ENCODE data around the gene ARL4D. TPM values are rescaled to one million over a fixed set of nuclear protein-coding genes. Genes with fewer than 3 reads are reported as not detected.
A peak's percentile ranks its signal among the peaks of the same experiment; 100 is the strongest.

Gene ARL4D
- total and polyA plus RNA-seq, 2 of the 8 experiments (the other 6 are each of a cell fraction or from before 2014, with no cell fraction given) = 8.4 to 9.2 TPM

GRCh38 chr17:43431714-43432523 lies 33.1 kb downstream of the ARL4D start:
- no peaks in the 10 kb centered on the region for H3K27me3 ChIP-seq (replicated peaks in 1 of 4; ENCODE audit: control insufficient read depth in 3 of 4, extremely low read depth in 1 of 4, insufficient read depth in 3 of 4, low read length in 3 of 4)
- H3K9me3 ChIP-seq (ENCODE audit: insufficient read depth in 2 of 2, low read depth in 1 of 2, low read length in 1 of 2) = no peaks in the 10 kb centered on the region
- no peak overlapping the region for H2BK20ac ChIP-seq (ENCODE audit: low read length)
- H2BK5ac ChIP-seq (ENCODE audit: low read depth, low read length) = no peak overlapping the region
- H3K56ac ChIP-seq (replicated peaks; ENCODE audit: insufficient read length, low read depth, low read length) = no peak overlapping the region
- no peaks in the 10 kb centered on the region for H4K20me1 ChIP-seq (replicated peaks in 1 of 2; ENCODE audit: control insufficient read depth in 1 of 2, insufficient read depth in 2 of 2, low read length in 2 of 2)
- CTCF ChIA-PET (ENCODE audit: partially characterized antibody) = interaction anchor here (0.8 to 1.1 kb wide), 3 partner anchors 26 to 38 kb away, joined by 3 read pairs; no protein-coding TSS in a partner anchor
- H2BK15ac ChIP-seq (ENCODE audit: low read length) = no peak overlapping the region
- no peaks in the 10 kb centered on the region for H3K79me2 ChIP-seq (ENCODE audit: control insufficient read depth in 1 of 2, insufficient read depth in 2 of 2, low read length in 2 of 2)
- no peak for TF ChIP-seq POU5F1 (IDR thresholded peaks at IDR 0.05; ENCODE audit: low read depth, low read length)
- no peak for TF ChIP-seq EP300 (IDR thresholded peaks at IDR 0.05; ENCODE audit: borderline replicate concordance in 1 of 2, low read depth in 2 of 2, low read length in 2 of 2)
- TF ChIP-seq CTBP2 (IDR thresholded peaks at IDR 0.05; ENCODE audit: borderline replicate concordance, insufficient read depth, insufficient read length, low read length) = no peak
- TF ChIP-seq, protein P1, sequence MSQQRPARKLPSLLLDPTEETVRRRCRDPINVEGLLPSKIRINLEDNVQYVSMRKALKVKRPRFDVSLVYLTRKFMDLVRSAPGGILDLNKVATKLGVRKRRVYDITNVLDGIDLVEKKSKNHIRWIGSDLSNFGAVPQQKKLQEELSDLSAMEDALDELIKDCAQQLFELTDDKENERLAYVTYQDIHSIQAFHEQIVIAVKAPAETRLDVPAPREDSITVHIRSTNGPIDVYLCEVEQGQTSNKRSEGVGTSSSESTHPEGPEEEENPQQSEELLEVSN (IDR thresholded peaks at IDR 0.05) = no peak
- TF ChIP-seq, protein P2, sequence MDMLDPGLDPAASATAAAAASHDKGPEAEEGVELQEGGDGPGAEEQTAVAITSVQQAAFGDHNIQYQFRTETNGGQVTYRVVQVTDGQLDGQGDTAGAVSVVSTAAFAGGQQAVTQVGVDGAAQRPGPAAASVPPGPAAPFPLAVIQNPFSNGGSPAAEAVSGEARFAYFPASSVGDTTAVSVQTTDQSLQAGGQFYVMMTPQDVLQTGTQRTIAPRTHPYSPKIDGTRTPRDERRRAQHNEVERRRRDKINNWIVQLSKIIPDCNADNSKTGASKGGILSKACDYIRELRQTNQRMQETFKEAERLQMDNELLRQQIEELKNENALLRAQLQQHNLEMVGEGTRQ (IDR thresholded peaks at IDR 0.05; ENCODE audit: low read length) = no peak
- no peak for TF ChIP-seq FOSL1 (IDR thresholded peaks at IDR 0.05; ENCODE audit: insufficient read depth, low read depth, low read length)
- TF ChIP-seq BACH1 (IDR thresholded peaks at IDR 0.05; ENCODE audit: low read length) = no peak
- no peak for TF ChIP-seq RXRA (IDR thresholded peaks at IDR 0.05; ENCODE audit: insufficient read depth, low read depth, low read length)
- H3K79me1 ChIP-seq (ENCODE audit: low read depth, low read length) = no peaks in the 10 kb centered on the region
- no peak overlapping the region for H2AK5ac ChIP-seq (ENCODE audit: low read depth, low read length)
- no peak overlapping the region for H4K91ac ChIP-seq (replicated peaks; ENCODE audit: insufficient read length, low read length)
- H2BK120ac ChIP-seq (replicated peaks; ENCODE audit: low read depth, low read length) = no peak overlapping the region
- H4K5ac ChIP-seq (ENCODE audit: insufficient read length, low read depth, low read length) = no peak overlapping the region
- FAIRE-seq (no peak), DNase-seq (ENCODE audit: low read depth in 1 of 2, low spot score in 2 of 2) (no peak)
- no peak overlapping the region for H3K18ac ChIP-seq (ENCODE audit: extremely low read depth, low read length)
- no peak overlapping the region for H3K27ac ChIP-seq (ENCODE audit: low read depth, low read length)
- H3K36me3 ChIP-seq (ENCODE audit: control insufficient read depth in 2 of 4, insufficient read depth in 4 of 4, low read length in 3 of 4) = no peaks in the 10 kb centered on the region
- no peak overlapping the region for H3K23ac ChIP-seq (ENCODE audit: insufficient read length)
- H3K4me3 ChIP-seq (ENCODE audit: extremely low read depth in 1 of 4, insufficient read depth in 2 of 4, low read depth in 3 of 4, low read length in 4 of 4) = no peak overlapping the region
- no peak overlapping the region for H3K9ac ChIP-seq (replicated peaks in 1 of 4; ENCODE audit: extremely low read depth in 1 of 4, low read depth in 3 of 4, low read length in 3 of 4)
- H3K4me2 ChIP-seq (ENCODE audit: insufficient read depth in 1 of 2, low read depth in 2 of 2, low read length in 2 of 2) = no peak overlapping the region
- POLR2A ChIA-PET (ENCODE audit: partially characterized antibody) = interaction anchor here (0.6 to 1.0 kb wide), 3 partner anchors 11 to 63 kb away, joined by 3 to 4 read pairs (median 4); partner anchors contain the start of gene ARL4D
- H2AFZ ChIP-seq (ENCODE audit: low read length) = peak overlapping the region; percentile 18; the same call in 1 of the 2 replicates
- no peak overlapping the region for H3K4ac ChIP-seq (replicated peaks; ENCODE audit: insufficient read length, low read depth, low read length)
- no peak overlapping the region for H2BK12ac ChIP-seq (ENCODE audit: low read depth, low read length)
- 84% methylated on average over 9 of the region's 9 CpGs; no CpG with 5 or more reads in 1 of the 2 experiments for WGBS, 2 experiments (ENCODE audit: extremely low coverage in 1 of 2, insufficient coverage in 1 of 2, insufficient read length in 1 of 2, insufficient replicate concordance in 2 of 2, low coverage in 1 of 2, low lambda C conversion rate in 2 of 2, missing lambda C conversion rate in 1 of 2)
- no peak overlapping the region for H4K8ac ChIP-seq (ENCODE audit: extremely low read depth, insufficient read depth, low read length)
- no peak overlapping the region for H3K14ac ChIP-seq (ENCODE audit: insufficient read length)
- H3K4me1 ChIP-seq (replicated peaks in 1 of 4; ENCODE audit: control insufficient read depth in 3 of 4, insufficient read depth in 4 of 4, low read length in 3 of 4) = peaks cover 0 to 4% (median 0%) of the 10 kb centered on the region in 4 experiments; a peak in 1 of 7 replicates
- H3K23me2 ChIP-seq (ENCODE audit: low read depth, low read length) = 0 out of 2 replicates have a peak, but pooled peaks cover 2% of the 10 kb centered on the region
